ENCODE data around the gene EEF1A2. TPM values are rescaled to one million over a fixed set of nuclear protein-coding genes. Genes with fewer than 3 reads are reported as not detected.

The EEF1A2 gene
- total and polyA plus RNA-seq, 2 donors from 2014 or later = 1.5 to 18.1 TPM

DNA sequence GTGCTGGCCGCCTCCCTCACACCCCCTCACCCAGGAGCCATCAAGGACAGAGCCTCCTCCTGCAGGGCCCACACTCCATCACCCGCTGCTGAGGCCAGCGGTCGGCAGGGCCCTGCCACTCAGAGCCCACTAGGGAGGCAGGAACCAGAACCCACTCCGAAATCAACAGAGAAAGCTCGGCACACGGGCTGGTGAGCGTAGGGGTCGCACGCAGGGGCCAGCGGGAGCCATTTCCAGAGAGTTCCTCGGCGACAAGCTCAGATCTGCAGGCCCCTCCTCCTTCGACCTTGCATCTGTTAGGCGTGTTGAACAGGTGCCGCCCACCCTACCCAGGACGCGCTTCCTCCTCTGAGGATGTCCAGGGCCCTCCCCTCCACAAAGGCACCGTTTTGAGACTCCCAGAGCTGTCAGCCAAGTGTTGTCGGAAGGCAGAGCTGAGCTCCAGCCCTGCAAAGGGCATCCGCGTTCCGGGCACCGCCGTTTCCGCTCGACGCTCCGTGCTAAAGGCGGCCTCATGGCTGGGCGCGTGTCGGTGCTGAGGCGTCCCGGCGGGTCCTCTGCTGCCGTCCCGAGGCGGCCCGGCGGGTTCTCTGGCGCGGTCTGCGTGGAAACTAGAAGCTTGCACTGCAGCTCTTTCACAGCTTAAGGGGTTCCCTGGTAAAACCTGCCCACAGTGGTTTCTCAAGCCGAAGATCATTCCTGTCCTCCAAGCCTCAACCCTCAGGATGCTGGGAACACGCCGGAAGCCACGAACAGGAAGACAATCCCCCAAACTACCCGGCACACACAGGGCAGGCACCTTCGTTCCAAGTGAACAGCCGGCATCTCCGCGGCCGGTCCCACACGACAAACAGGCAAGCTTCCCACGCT lies 33.3 kb downstream of the EEF1A2 start:
- no peak for FAIRE-seq
- intact Hi-C loops (cut with DNase I) = no loop called here
- Histone ChIP-seq H3K4me1 (ENCODE audit: control insufficient read depth in 2 of 3, insufficient read depth in 2 of 3, low read depth in 1 of 3, low read length in 3 of 3) (no peaks in the 10 kb centered on the region), H3K4me3 (ENCODE audit: low read length in 3 of 3) (no peak overlapping the region), H3K27ac (ENCODE audit: low read depth in 2 of 2, low read length in 2 of 2) (no peak overlapping the region), H3K27me3 (ENCODE audit: control insufficient read depth, insufficient read depth, low read length) (no peaks in the 10 kb centered on the region), H3K36me3 (ENCODE audit: control insufficient read depth in 2 of 3, insufficient read depth in 3 of 3, low read length in 3 of 3) (no peaks in the 10 kb centered on the region), H3K9ac (ENCODE audit: low read length in 3 of 3) (no peak overlapping the region), H3K9me3 (ENCODE audit: control insufficient read depth in 2 of 3, insufficient read depth in 1 of 3, low read length in 3 of 3) (no peaks in the 10 kb centered on the region)
- DNase-seq = no peak
- TF ChIP-seq, protein P1, sequence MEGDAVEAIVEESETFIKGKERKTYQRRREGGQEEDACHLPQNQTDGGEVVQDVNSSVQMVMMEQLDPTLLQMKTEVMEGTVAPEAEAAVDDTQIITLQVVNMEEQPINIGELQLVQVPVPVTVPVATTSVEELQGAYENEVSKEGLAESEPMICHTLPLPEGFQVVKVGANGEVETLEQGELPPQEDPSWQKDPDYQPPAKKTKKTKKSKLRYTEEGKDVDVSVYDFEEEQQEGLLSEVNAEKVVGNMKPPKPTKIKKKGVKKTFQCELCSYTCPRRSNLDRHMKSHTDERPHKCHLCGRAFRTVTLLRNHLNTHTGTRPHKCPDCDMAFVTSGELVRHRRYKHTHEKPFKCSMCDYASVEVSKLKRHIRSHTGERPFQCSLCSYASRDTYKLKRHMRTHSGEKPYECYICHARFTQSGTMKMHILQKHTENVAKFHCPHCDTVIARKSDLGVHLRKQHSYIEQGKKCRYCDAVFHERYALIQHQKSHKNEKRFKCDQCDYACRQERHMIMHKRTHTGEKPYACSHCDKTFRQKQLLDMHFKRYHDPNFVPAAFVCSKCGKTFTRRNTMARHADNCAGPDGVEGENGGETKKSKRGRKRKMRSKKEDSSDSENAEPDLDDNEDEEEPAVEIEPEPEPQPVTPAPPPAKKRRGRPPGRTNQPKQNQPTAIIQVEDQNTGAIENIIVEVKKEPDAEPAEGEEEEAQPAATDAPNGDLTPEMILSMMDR (IDR thresholded peaks at IDR 0.05; ENCODE audit: borderline replicate concordance, extremely low read depth, insufficient read depth) = no peak

DNA sequence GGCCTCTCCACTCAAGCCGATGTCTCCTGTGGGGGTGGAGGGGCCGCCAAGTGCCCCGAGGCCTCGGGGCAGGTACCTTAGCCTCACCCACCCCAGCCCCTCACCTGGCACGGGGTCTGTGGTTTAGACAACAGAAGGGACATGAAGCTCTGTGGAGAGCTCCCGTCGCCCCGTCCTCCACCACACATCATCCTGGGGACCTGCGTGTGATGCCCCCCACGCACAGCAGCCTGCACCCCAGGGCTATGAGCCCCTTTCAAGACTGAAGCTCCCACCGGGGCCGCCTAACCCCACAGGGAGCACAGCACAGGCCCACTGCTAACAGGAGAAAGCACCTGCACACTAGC lies 34.6 kb downstream of the EEF1A2 start:
- H3K4me3 ChIP-seq (ENCODE audit: low read length in 3 of 3) = no peak overlapping the region
- H3K9me3 ChIP-seq (ENCODE audit: control insufficient read depth in 2 of 3, insufficient read depth in 1 of 3, low read length in 3 of 3) = no peaks in the 10 kb centered on the region
- DNase-seq (no peak), FAIRE-seq (no peak)
- TF ChIP-seq, protein P1 (IDR thresholded peaks at IDR 0.05; ENCODE audit: borderline replicate concordance, extremely low read depth, insufficient read depth) = no peak
- H3K27me3 ChIP-seq (ENCODE audit: control insufficient read depth, insufficient read depth, low read length) = no peaks in the 10 kb centered on the region
- no peaks in the 10 kb centered on the region for H3K4me1 ChIP-seq (ENCODE audit: control insufficient read depth in 2 of 3, insufficient read depth in 2 of 3, low read depth in 1 of 3, low read length in 3 of 3)
- intact Hi-C loops (cut with DNase I) = no loop called here
- no peaks in the 10 kb centered on the region for H3K36me3 ChIP-seq (ENCODE audit: control insufficient read depth in 2 of 3, insufficient read depth in 3 of 3, low read length in 3 of 3)
- H3K27ac ChIP-seq (ENCODE audit: low read depth in 2 of 2, low read length in 2 of 2) = no peak overlapping the region
- no peak overlapping the region for H3K9ac ChIP-seq (ENCODE audit: low read length in 3 of 3)

DNA sequence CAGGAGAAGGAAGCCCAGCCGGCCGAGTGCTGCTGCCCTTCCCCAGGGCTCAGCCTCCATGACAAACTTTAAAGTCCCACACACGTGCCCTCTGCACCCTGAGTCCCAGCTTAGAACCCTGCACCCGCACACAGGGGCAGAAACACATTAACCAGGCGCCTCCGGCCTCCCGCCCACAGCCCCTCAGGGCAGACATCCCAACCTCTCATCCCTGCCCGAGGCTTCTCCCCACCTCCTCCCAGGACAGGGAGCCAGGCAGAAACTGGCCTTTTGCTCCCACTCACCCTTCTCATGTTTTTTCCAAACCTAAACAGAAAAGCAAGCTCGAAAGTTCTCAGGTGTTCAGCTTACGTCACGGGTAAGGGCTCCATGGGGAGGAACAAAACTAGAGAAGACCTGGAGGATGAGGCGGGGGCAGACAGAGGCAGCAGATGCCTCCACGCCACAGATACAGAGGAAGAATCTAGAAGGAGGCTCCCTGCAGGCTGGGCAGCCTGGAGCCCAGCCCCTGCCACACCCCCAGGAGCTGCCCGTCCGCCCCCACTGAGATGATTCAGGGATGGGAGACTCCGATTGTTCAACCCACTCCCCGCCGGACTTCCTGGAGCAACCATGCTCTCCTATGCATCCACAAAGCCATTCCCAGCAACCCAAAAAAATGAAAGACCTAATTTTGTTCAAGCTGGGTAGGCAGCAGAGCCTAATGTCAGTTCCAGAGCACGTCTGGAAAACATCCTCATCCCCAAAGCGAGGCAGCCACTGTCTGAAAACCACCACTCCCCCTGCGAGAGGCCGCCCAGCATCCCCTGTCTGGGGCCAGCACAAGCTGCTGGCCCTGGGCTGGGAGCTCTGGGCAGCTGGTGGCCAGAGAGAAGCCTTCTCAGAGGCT lies 35.2 kb downstream of the EEF1A2 start:
- TF ChIP-seq, protein P1 (IDR thresholded peaks at IDR 0.05; ENCODE audit: borderline replicate concordance, extremely low read depth, insufficient read depth) = no peak
- Histone ChIP-seq H3K4me1 (ENCODE audit: control insufficient read depth in 2 of 3, insufficient read depth in 2 of 3, low read depth in 1 of 3, low read length in 3 of 3) (no peaks in the 10 kb centered on the region), H3K27me3 (ENCODE audit: control insufficient read depth, insufficient read depth, low read length) (no peaks in the 10 kb centered on the region), H3K4me3 (ENCODE audit: low read length in 3 of 3) (no peak overlapping the region), H3K36me3 (ENCODE audit: control insufficient read depth in 2 of 3, insufficient read depth in 3 of 3, low read length in 3 of 3) (no peaks in the 10 kb centered on the region), H3K27ac (ENCODE audit: low read depth in 2 of 2, low read length in 2 of 2) (no peak overlapping the region), H3K9me3 (ENCODE audit: control insufficient read depth in 2 of 3, insufficient read depth in 1 of 3, low read length in 3 of 3) (no peaks in the 10 kb centered on the region), H3K9ac (ENCODE audit: low read length in 3 of 3) (no peak overlapping the region)
- FAIRE-seq (no peak), DNase-seq (no peak)
- intact Hi-C loops (cut with DNase I) = no loop called here

Data from kidney (tissue), 14 donors.